GM18907 (cell line): Measurements from ENCODE around the gene HOXC6.

Experiments used
- ATAC-seq: cut with Tn5 transposase; IDR thresholded peaks from one replicate; pipeline ENCODE4 v1.9.1; 2021; ENCODE audit warnings: mild to moderate bottlenecking, moderate library complexity; ENCODE audit not compliant: unreplicated experiment

Gene HOXC6

DNA sequence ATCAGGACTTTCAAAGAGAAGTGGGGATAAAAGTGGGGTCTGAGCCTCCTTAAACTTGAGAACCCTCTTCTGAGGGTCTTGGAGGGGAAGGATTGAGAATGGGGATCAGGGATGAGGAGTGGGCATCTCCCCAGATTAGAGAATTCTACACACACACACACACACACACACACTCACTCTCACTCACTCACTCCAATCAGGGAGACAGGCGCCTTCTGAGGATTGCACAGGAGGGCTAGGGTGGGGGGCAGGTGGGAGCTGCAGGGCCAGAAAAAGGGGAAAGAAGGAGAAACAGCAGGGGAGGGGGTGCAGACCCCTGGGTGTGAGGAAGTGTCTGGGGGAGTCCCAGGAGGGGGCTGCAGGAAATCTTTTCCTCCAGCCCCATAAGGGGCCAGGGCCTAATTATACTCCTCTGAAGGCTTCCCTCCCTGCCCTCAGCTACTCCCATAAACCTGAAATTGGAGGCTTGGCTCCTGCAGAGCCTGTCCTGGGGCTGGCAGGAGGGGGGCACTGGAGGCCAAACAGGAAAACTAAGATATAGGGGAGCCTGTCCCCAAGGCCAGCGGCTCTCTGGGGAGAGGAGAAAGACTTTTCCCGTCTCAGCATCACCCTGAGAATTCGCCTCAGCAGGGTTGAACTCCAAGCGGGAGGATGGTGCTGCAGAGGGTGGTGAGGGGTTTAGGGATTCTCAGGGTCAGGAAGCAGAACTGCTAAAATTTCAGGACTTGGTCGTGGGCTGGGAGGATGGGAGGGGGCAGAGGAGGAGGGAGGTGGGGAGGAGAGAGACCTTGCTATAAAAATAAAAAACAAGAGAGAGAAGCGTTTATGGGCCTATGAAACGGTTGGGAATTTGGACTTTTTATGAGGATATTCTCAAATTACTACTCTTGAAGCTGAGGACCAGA lies 26.7 kb upstream of the HOXC6 start:
- no peak for ATAC-seq

- no peak for ATAC-seq
Observed at GRCh38 chr12:54002278-54002914, 25.8 kb upstream of the HOXC6 start.

- ATAC-seq: no peak
Observed at GRCh38 chr12:54002915-54003389, 25.3 kb upstream of the HOXC6 start.

DNA sequence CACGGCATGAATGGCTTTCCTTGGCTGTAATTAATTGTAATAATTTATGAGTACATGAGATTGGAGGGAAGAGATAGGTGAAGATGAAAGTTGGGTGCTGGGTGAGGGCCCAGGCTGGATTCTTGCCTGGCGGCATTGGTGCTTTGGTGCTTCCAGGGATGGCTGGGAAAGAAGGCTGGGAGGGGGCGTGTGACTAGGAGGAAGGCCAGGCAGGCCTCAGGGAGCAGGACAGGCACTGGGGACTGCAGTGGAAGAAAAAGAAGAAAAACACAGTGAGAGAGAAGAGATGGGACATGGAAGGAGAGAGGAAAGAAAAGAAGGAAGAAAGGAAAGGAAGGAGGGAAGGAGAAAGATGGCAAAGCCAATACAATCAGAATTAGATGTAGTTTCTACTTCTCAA lies 24.6 kb upstream of the HOXC6 start:
- ATAC-seq: no peak

GRCh38 chr12:54004063-54004840 lies 24.0 kb upstream of the HOXC6 start:
- no peak for ATAC-seq

DNA sequence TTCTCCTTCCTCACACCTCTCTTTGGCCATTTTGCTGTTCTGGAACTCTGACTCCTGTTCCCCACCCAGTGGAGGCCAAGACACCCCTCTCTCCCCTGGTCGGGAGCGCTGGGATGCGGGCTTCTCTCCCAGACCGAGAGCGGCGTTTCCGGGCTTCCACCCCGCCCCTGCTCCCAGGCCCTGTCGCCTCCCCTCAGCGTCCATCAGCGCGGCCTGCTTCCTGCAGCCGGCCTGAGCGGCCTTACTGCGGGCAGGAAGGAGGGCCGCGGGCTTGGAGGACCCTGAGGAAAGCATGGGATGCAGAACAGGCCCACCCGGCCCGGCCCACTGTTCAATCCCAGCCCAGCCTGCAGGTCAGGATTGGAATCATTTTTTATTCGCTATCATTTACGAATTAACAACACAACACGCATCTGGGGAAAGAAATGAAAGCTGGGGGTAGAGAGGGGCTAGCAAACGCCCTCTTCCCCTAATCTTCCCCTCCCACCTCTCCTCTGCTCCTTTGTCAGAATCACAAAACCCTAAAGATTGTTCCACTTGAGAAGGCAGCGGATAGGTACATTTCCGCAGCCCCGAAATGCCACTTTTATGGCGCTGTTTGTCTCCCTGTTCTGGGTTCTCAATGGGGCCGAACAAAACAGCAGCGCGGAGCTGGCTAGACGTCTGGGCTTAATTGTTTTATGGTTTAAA lies 23.3 kb upstream of the HOXC6 start:
- ATAC-seq: no peak

DNA sequence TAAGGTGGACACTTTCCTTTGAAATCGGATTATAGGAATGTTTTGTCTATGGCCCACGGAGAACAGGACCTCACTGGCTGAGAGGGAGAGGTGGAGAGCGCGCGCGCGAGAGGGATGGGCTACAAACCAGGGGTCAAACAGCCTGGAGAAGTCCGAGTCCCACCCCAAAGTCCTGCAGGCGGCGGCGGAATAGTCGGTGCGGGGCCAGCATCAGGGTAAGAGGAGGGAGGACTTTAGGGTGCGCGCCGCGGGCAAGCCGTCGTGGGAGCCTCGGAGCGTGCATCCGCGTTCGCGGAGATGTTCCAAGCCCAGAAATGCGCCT lies 22.7 kb upstream of the HOXC6 start:
- no peak for ATAC-seq

GRCh38 chr12:54005853-54006558 lies 22.2 kb upstream of the HOXC6 start:
- ATAC-seq: no peak

DNA sequence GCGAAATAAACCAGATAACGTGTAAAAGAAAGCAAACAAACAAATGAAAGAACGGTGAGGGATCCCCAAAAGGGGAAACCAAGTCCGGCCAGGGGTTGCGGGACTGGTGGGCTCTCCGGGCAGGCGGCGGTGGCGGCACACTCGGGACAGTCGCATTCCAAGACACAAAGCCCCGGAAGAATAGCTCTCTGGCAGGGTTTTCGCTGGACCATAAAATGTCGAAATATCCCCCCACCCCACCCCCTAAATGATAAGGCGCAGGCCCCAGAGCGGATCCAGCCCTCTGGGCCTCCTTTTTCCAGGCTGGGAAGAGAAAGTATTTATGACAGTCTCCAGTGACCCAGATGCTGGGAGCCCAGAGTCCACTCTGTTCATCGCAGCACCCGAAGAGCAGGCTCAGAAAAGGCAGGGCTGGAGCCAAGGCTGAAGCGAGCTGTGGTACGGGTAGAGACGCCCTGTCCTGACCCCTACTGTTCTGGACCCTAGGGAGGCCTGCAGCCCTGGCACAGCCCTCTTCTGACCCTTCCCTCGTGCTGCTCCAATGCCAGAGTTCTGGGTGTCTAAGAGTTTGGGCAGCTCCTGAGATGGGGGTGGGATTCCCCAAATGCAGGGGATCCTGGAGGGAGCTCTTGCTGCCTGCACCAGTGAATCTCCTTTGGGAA lies 21.6 kb upstream of the HOXC6 start:
- ATAC-seq: no peak

- ATAC-seq: no peak
Observed at GRCh38 chr12:54007538-54008259, 20.5 kb upstream of the HOXC6 start.

GRCh38 chr12:54008260-54008552 lies 20.0 kb upstream of the HOXC6 start:
- ATAC-seq: no peak

- no peak for ATAC-seq
Observed at GRCh38 chr12:54009171-54010052, 18.8 kb upstream of the HOXC6 start.

DNA sequence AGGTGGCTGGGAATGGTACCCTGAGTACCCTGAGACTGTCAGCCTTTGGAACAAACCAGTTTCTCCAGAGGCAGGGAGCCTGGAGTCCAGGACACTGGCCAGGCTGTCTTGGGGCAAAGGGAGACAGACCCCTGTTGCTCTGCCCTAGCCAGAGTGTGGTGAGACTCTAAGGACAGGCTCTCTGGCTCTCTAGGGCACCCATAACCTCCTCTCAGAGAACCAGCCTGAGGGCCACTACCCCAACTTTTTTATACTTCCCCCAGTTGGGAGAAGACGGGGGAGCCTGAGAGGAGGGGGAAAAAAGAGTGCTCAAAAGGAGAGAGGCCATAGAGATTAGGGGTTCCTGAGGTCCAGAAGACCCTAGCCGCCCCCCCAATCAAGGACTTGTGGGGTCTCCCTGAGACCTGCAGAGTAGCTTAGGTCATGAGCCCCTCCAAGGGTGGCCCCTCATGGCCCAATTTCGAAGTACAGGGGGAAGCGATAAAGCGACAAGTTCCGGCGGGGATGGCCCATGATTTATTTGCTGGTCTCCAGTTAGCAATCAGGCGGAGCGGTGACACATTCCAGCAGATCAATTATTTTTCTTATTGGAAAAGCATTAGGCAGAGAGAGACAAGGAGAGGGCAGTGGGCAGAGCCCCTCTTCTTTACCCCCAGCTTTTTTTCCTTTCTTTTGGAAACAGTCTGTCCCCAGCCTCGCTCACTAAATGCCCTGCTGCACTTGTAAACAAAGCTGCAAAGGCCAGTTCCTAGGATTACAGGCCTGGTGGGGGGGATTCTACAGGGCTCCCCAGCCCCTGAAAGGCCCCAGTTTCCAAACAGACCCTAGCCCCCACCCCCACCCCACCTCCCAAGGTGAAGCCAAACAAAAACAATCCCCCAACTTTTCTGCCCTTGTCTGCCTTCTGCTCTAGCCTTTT lies 17.9 kb upstream of the HOXC6 start:
- no peak for ATAC-seq

GRCh38 chr12:54010972-54011664 lies 17.1 kb upstream of the HOXC6 start:
- ATAC-seq: no peak

- ATAC-seq: no peak
Observed at GRCh38 chr12:54011665-54012532, 16.3 kb upstream of the HOXC6 start.
